Caco-2 (cell line): ENCODE measurements around the gene TRAF7. TPM values are rescaled to one million over a fixed set of nuclear protein-coding genes. Genes with fewer than 3 reads are reported as not detected.
"Not testable (repeated sequence)": the region's sequence is repeated elsewhere in the genome, so short reads cannot be mapped to it uniquely, and the experiment has no call there.

Source experiments
- Bru-seq: library from RNA; stranded (reverse); fragments of 400-500 nt; gene quantifications from one replicate; lab custom pipeline; 2021; lab: Mats Ljungman, UMichigan
- BruChase-seq, 2 experiments: library from RNA; stranded (reverse); fragments of 400-500 nt; gene quantifications; one replicate each; lab custom pipeline; 2021; lab: Mats Ljungman, UMichigan
- BruUV-seq: library from RNA; stranded (reverse); fragments of 400-500 nt; replicated peaks from 2 replicates; lab custom pipeline; 2021; lab: Mats Ljungman, UMichigan
- CTCF ChIA-PET: fragments of 300-600 bp; sonication (Branson Sonifier 250); formaldehyde crosslinking; loops from one replicate; lab custom pipeline; 2022; ENCODE audit warnings: antibody characterized with exemption; lab: Charles Lee
- POLR2A ChIA-PET: fragments of 300-600 bp; sonication (Branson Sonifier 250); formaldehyde crosslinking; loops from one replicate; lab custom pipeline; 2022; ENCODE audit warnings: antibody characterized with exemption; lab: Charles Lee
- DNase-seq, 2 experiments: peaks; one replicate each; pipeline versions ENCODE4 v3.0.0 to v3.0.0-alpha.2; 2020 to 2022
- H3K27me3 ChIP-seq: replicated peaks from 2 replicates; pipeline ENCODE4 v1.6.0; 2011; ENCODE audit warnings: low read length; ENCODE audit not compliant: control insufficient read depth, insufficient read depth
- H3K36me3 ChIP-seq: 2 replicates; pipeline ENCODE4 v1.5.1; 2011; ENCODE audit warnings: low read length; ENCODE audit not compliant: control insufficient read depth, insufficient read depth
- H3K4me1 ChIP-seq: fragments of 250-450 bp; sonication (Bioruptor Pico); 2 replicates; pipeline ENCODE4 v1.5.1; 2020; ENCODE audit warnings: mild to moderate bottlenecking
- H3K4me3 ChIP-seq: 2 replicates; pipeline ENCODE4 v1.5.1; 2011; ENCODE audit warnings: low read depth, mild to moderate bottlenecking, control low read depth, low read length
- H3K9me3 ChIP-seq: fragments of 250-450 bp; sonication (Bioruptor Pico); 2 replicates; pipeline ENCODE4 v1.5.1; 2020; ENCODE audit warnings: mild to moderate bottlenecking, moderate library complexity
- H3K27ac Mint-ChIP-seq: one replicate; pipeline ENCODE4 v1.8.0; 2022; ENCODE audit warnings: mixed read lengths; ENCODE audit not compliant: unreplicated experiment
- H3K27me3 Mint-ChIP-seq: one replicate; pipeline ENCODE4 v1.8.0; 2022; ENCODE audit warnings: mixed read lengths; ENCODE audit not compliant: insufficient read depth, unreplicated experiment
- H3K36me3 Mint-ChIP-seq: one replicate; pipeline ENCODE4 v1.8.0; 2022; ENCODE audit warnings: mild to moderate bottlenecking, mixed read lengths; ENCODE audit not compliant: insufficient read depth, unreplicated experiment
- H3K4me1 Mint-ChIP-seq: one replicate; pipeline ENCODE4 v1.8.0; 2022; ENCODE audit warnings: low read depth, mixed read lengths; ENCODE audit not compliant: unreplicated experiment
- H3K4me3 Mint-ChIP-seq: one replicate; pipeline ENCODE4 v1.8.0; 2022; ENCODE audit warnings: mild to moderate bottlenecking, moderate library complexity, mixed read lengths; ENCODE audit not compliant: unreplicated experiment
- H3K9me3 Mint-ChIP-seq: one replicate; pipeline ENCODE4 v1.8.0; 2022; ENCODE audit warnings: mixed read lengths; ENCODE audit not compliant: unreplicated experiment
- CTCF ChIP-seq, 2 experiments: fragments of 200-600 bp in 1 of 2; IDR thresholded peaks; 1 replicate in 1 of 2; 2 replicates in 1 of 2; pipeline versions ENCODE4 v1.5.1 to v1.8.0; 2011 to 2022; ENCODE audit warnings: antibody characterized with exemption in 1 of 2, control low read depth in 1 of 2, inconsistent platforms in 1 of 2, low read depth in 1 of 2, low read length in 1 of 2, mild to moderate bottlenecking in 1 of 2, moderate library complexity in 1 of 2; ENCODE audit not compliant: insufficient read depth in 1 of 2, severe bottlenecking in 1 of 2, unreplicated experiment in 1 of 2
- intact Hi-C: fragments of 100-400 bp; cut with micrococcal nuclease; formaldehyde crosslinking; loops from one replicate; pipeline ENCODE4 v1.10.0; 2022; ENCODE audit not compliant: unreplicated experiment
- long read RNA-seq: library from polyadenylated mRNA; stranded (forward); transcript quantifications from one replicate; pipeline ENCODE4 v2.0.0, GENCODE V29; 2022
- total RNA-seq: library from RNA; stranded (reverse); gene quantifications from 2 replicates; pipeline ENCODE4 v1.2.3, GENCODE V29; 2022

Gene TRAF7
- 61.4 and 66.3 TPM in 2 replicates for total RNA-seq
- Bru-seq, nascent RNA: percentile 51 among the genes with signal in this experiment
- BruChase-seq, experiment 1, labeled RNA remaining after a 2-hour chase: percentile 64 among the genes with signal in this experiment
- BruChase-seq, experiment 2, labeled RNA remaining after a 6-hour chase: percentile 73 among the genes with signal in this experiment
- long read RNA-seq, transcript TRAF7-201 (21 exons, 3,700 nt): major isoform, 53 of 120 reads
- long read RNA-seq, partial matches to known transcripts: 55 of 120 reads
- long read RNA-seq, other reads (novel, unspliced or antisense): 11 of 120 reads

GRCh38 chr16:2155091-2155950 lies at the start of gene TRAF7:
Gene TRAF7 (plus strand): TSS chr16:2155782. CDS start chr16:2163921, 8,139 bp downstream.
- DNase-seq: peak; percentile 98 to 99
- H3K27ac Mint-ChIP-seq: peak within 1 kb of the TSS; percentile 96
- H3K36me3 ChIP-seq: peaks cover 8% of the 10 kb centered on the region
- H3K4me1 ChIP-seq: peaks cover 46% of the 10 kb centered on the region
- H3K9me3 ChIP-seq: no peaks in the 10 kb centered on the region
- peaks cover 25% of the 10 kb centered on the region for H3K4me1 Mint-ChIP-seq
- peak within 1 kb of the TSS; percentile 92 for H3K4me3 ChIP-seq
- peak within 1 kb of the TSS; percentile 80 for H3K4me3 Mint-ChIP-seq
- H3K27me3 ChIP-seq: no peaks in the 10 kb centered on the region
- no peak for TF ChIP-seq CTCF (IDR thresholded peaks at IDR 0.05; ENCODE audit: insufficient read depth in 1 of 2, low read depth in 1 of 2, low read length in 1 of 2, severe bottlenecking in 1 of 2, unreplicated experiment in 1 of 2)
- H3K9me3 Mint-ChIP-seq: no peaks in the 10 kb centered on the region
- POLR2A ChIA-PET: interaction anchor here (0.5 to 1.9 kb wide), 32 partner anchors 8 to 1565 kb away, joined by 3 to 20 read pairs (median 4); partner anchors contain the start of genes ECI1, FAHD1, HAGH and NTHL1
- intact Hi-C loops: no loop called here
- CTCF ChIA-PET: interaction anchor here (0.6 to 1.2 kb wide), 9 partner anchors 15 to 449 kb away, joined by 3 to 10 read pairs (median 3); partner anchors contain the start of genes MAPK8IP3, PKD1 and TSC2
- no TSS peak for BruUV-seq
- peaks cover 52% of the 10 kb centered on the region for H3K36me3 Mint-ChIP-seq
- peaks cover 3% of the 10 kb centered on the region for H3K27me3 Mint-ChIP-seq

- POLR2A ChIA-PET, H3K36me3 ChIP-seq, H3K27ac Mint-ChIP-seq, H3K27me3 Mint-ChIP-seq, BruUV-seq, H3K27me3 ChIP-seq, H3K4me3 Mint-ChIP-seq, intact Hi-C loops, H3K4me1 Mint-ChIP-seq, DNase-seq, H3K9me3 Mint-ChIP-seq, H3K4me1 ChIP-seq, H3K4me3 ChIP-seq, CTCF ChIA-PET, H3K9me3 ChIP-seq: not testable (repeated sequence)
- peaks cover 11% of the 10 kb centered on the region for H3K36me3 Mint-ChIP-seq
Measured at GRCh38 chr16:2106211-2106610, 49.4 kb upstream of the TRAF7 start.

- H3K4me1 Mint-ChIP-seq, BruUV-seq, H3K9me3 ChIP-seq, H3K36me3 Mint-ChIP-seq, H3K27me3 Mint-ChIP-seq, H3K4me1 ChIP-seq, H3K9me3 Mint-ChIP-seq, CTCF ChIA-PET, H3K4me3 Mint-ChIP-seq, H3K27me3 ChIP-seq, H3K4me3 ChIP-seq, DNase-seq, H3K27ac Mint-ChIP-seq, H3K36me3 ChIP-seq, intact Hi-C loops, POLR2A ChIA-PET: not testable (repeated sequence)
Measured at GRCh38 chr16:2107121-2107790, 48.3 kb upstream of the TRAF7 start.

- H3K27me3 ChIP-seq, POLR2A ChIA-PET, H3K4me3 Mint-ChIP-seq, DNase-seq, H3K9me3 ChIP-seq, H3K27me3 Mint-ChIP-seq, H3K4me1 Mint-ChIP-seq, H3K4me3 ChIP-seq, BruUV-seq, intact Hi-C loops, H3K4me1 ChIP-seq, H3K9me3 Mint-ChIP-seq, H3K27ac Mint-ChIP-seq, H3K36me3 Mint-ChIP-seq, H3K36me3 ChIP-seq, CTCF ChIA-PET: not testable (repeated sequence)
Measured at GRCh38 chr16:2107791-2108125, 47.8 kb upstream of the TRAF7 start.

GRCh38 chr16:2108446-2109270 lies 46.9 kb upstream of the TRAF7 start:
- H3K36me3 ChIP-seq, H3K27ac Mint-ChIP-seq, H3K9me3 ChIP-seq, DNase-seq, H3K4me3 Mint-ChIP-seq, H3K4me1 Mint-ChIP-seq, H3K27me3 ChIP-seq, H3K27me3 Mint-ChIP-seq, H3K9me3 Mint-ChIP-seq, intact Hi-C loops, POLR2A ChIA-PET, BruUV-seq, H3K4me1 ChIP-seq, H3K4me3 ChIP-seq, CTCF ChIA-PET: not testable (repeated sequence)
- H3K36me3 Mint-ChIP-seq: peaks cover 12% of the 10 kb centered on the region
